HG03039 (cell line): ENCODE results near the gene KIF4A.
"Not testable (repeated sequence)": the region's sequence is repeated elsewhere in the genome, so short reads cannot be mapped to it uniquely, and the experiment has no call there.

Source experiments
- ATAC-seq: cut with Tn5 transposase; IDR thresholded peaks from one replicate; pipeline ENCODE4 v1.9.1; 2021; ENCODE audit warnings: mild to moderate bottlenecking, moderate library complexity; ENCODE audit not compliant: unreplicated experiment

Gene KIF4A

GRCh38 chrX:70360366-70360765 is 70.5 kb downstream of the KIF4A start:
- ATAC-seq = no peak

- ATAC-seq = not testable (repeated sequence)
Measured at GRCh38 chrX:70368731-70369130, 78.8 kb downstream of the KIF4A start.

- no peak for ATAC-seq
Measured at GRCh38 chrX:70386235-70386634, 96.3 kb downstream of the KIF4A start.

- ATAC-seq = no peak
Measured at GRCh38 chrX:70398899-70399298, 109.0 kb downstream of the KIF4A start.

GRCh38 chrX:70400181-70400580 is 110.3 kb downstream of the KIF4A start:
- ATAC-seq = not testable (repeated sequence)

GRCh38 chrX:70402721-70403120 is 112.8 kb downstream of the KIF4A start:
- no peak for ATAC-seq

- ATAC-seq = no peak
Measured at GRCh38 chrX:70405003-70405402, 115.1 kb downstream of the KIF4A start.

GRCh38 chrX:70410921-70411320 is 121.0 kb downstream of the KIF4A start:
- no peak for ATAC-seq

- no peak for ATAC-seq
Measured at GRCh38 chrX:70411475-70411874, 121.6 kb downstream of the KIF4A start.

- ATAC-seq = no peak
Measured at GRCh38 chrX:70421618-70422017, 131.7 kb downstream of the KIF4A start.

- ATAC-seq = no peak
Measured at GRCh38 chrX:70422851-70423341, 133.0 kb downstream of the KIF4A start, which contains the start of gene GDPD2. Gene GDPD2 (plus strand): TSS chrX:70423314. CDS start chrX:70424985, 1,671 bp downstream.

- ATAC-seq = no peak
Measured at GRCh38 chrX:70423936-70424675, 134.2 kb downstream of the KIF4A start.

- no peak for ATAC-seq
Measured at GRCh38 chrX:70424801-70425200, 134.9 kb downstream of the KIF4A start.

- ATAC-seq = no peak
Measured at GRCh38 chrX:70426286-70427278, 136.7 kb downstream of the KIF4A start.

- no peak for ATAC-seq
Measured at GRCh38 chrX:70427365-70427764, 137.5 kb downstream of the KIF4A start.

- ATAC-seq = no peak
Measured at GRCh38 chrX:70429759-70430158, 139.9 kb downstream of the KIF4A start.

GRCh38 chrX:70432936-70433847 is 143.3 kb downstream of the KIF4A start:
- no peak for ATAC-seq

- ATAC-seq = peak; percentile 51
Measured at GRCh38 chrX:70433848-70434351, 144.0 kb downstream of the KIF4A start.

GRCh38 chrX:70434352-70434866 is 144.5 kb downstream of the KIF4A start:
- peak; percentile 62 for ATAC-seq
